HL-60 (cell line): ENCODE measurements around the gene ARL3.

Source experiments
- GABPA ChIP-seq: IDR thresholded peaks from 2 replicates; pipeline ENCODE4 v1.6.1; 2012; ENCODE audit warnings: low read depth
- POLR2AphosphoS5 ChIP-seq: IDR thresholded peaks from 2 replicates; pipeline ENCODE4 v1.6.1; 2012; ENCODE audit warnings: low read depth
- SPI1 ChIP-seq: IDR thresholded peaks from 2 replicates; pipeline ENCODE4 v1.6.1; 2012; ENCODE audit warnings: low read depth, mild to moderate bottlenecking, borderline replicate concordance
- TF ChIP-seq, protein P1 (sequence below): IDR thresholded peaks from one replicate; pipeline ENCODE4 v1.5.1; 2011; ENCODE audit warnings: low read length, control low read depth, inconsistent platforms; ENCODE audit not compliant: insufficient read depth
- TF ChIP-seq, protein P2 (sequence below): IDR thresholded peaks from 2 replicates; pipeline ENCODE4 v1.6.1; 2012; ENCODE audit warnings: low read depth; ENCODE audit not compliant: insufficient replicate concordance

DNA sequence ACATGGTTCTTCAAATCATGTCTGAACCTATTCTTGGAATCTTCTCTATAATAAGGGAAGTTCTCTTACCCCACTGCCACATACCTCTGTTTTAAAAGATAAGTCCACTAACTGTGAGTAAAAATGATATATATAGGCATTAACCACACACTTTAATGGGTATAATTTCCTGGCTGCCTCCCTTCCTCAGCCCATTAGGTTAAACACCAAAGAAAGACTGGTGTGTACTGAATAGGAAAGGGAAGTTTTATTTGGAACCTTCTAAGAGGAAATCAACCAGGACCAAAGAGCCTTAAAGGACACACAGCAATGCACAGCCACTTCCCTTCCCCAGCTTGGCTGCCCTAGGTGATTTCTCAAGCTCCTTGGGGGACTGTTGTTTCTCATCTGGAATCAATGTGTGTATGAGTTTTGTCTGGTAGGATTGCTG, 24.5 kb upstream of the ARL3 start:
- TF ChIP-seq, protein P1, sequence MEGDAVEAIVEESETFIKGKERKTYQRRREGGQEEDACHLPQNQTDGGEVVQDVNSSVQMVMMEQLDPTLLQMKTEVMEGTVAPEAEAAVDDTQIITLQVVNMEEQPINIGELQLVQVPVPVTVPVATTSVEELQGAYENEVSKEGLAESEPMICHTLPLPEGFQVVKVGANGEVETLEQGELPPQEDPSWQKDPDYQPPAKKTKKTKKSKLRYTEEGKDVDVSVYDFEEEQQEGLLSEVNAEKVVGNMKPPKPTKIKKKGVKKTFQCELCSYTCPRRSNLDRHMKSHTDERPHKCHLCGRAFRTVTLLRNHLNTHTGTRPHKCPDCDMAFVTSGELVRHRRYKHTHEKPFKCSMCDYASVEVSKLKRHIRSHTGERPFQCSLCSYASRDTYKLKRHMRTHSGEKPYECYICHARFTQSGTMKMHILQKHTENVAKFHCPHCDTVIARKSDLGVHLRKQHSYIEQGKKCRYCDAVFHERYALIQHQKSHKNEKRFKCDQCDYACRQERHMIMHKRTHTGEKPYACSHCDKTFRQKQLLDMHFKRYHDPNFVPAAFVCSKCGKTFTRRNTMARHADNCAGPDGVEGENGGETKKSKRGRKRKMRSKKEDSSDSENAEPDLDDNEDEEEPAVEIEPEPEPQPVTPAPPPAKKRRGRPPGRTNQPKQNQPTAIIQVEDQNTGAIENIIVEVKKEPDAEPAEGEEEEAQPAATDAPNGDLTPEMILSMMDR: no peak
- TF ChIP-seq SPI1: peak; percentile 64; the same call in 1 of the 2 replicates
- TF ChIP-seq POLR2AphosphoS5: no peak
- TF ChIP-seq GABPA: no peak
- TF ChIP-seq, protein P2, sequence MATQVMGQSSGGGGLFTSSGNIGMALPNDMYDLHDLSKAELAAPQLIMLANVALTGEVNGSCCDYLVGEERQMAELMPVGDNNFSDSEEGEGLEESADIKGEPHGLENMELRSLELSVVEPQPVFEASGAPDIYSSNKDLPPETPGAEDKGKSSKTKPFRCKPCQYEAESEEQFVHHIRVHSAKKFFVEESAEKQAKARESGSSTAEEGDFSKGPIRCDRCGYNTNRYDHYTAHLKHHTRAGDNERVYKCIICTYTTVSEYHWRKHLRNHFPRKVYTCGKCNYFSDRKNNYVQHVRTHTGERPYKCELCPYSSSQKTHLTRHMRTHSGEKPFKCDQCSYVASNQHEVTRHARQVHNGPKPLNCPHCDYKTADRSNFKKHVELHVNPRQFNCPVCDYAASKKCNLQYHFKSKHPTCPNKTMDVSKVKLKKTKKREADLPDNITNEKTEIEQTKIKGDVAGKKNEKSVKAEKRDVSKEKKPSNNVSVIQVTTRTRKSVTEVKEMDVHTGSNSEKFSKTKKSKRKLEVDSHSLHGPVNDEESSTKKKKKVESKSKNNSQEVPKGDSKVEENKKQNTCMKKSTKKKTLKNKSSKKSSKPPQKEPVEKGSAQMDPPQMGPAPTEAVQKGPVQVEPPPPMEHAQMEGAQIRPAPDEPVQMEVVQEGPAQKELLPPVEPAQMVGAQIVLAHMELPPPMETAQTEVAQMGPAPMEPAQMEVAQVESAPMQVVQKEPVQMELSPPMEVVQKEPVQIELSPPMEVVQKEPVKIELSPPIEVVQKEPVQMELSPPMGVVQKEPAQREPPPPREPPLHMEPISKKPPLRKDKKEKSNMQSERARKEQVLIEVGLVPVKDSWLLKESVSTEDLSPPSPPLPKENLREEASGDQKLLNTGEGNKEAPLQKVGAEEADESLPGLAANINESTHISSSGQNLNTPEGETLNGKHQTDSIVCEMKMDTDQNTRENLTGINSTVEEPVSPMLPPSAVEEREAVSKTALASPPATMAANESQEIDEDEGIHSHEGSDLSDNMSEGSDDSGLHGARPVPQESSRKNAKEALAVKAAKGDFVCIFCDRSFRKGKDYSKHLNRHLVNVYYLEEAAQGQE: no peak
